Forelimb muscle (tissue), 1 donor: ENCODE data around the gene TERT. TPM values are rescaled to one million over a fixed set of nuclear protein-coding genes. Genes with fewer than 3 reads are reported as not detected.
A peak's percentile ranks its signal among the peaks of the same experiment; 100 is the strongest.

Source experiments
- DNase-seq: peaks from one replicate; pipeline ENCODE4 v3.0.0-alpha.2; 2013; ENCODE audit warnings: low read depth
- polyA plus RNA-seq: library from polyadenylated mRNA; unstranded; fragments of 120-200 nt; gene quantifications from one replicate; pipeline ENCODE4 v1.2.1, GENCODE V29; 2013; ENCODE audit not compliant: insufficient read length

Gene TERT
- polyA plus RNA-seq, 1 donor, result not detected

DNA sequence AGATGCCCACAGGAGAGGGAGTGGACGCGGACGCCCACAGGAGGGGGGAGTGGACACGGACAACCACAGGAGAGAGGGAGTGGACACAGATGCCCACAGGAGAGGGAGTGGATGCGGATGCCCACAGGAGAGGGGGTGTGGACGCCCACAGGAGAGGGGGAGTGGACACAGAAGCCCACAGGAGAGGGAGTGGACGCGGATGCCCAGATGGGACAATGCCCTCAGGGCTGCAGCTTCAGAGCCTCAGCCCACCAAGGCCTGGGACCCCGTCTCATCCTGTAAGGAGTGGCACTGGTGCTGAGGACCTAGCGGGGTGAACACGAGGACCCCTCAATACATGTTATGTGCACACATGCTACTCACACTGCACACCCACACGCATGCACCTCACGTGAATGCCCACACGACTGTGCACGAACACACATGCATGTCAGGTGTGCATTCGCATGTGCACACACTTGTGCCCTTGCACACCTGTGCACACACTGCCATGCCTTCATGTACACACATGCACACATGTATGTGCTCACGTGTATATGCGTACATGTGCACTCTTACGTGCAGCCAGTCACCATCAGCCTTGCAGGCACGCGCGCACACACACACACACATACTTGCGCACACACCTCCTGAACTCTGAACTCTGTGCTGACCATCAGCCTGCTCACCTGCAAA is 34.9 kb downstream of the TERT start:
- no peak for DNase-seq

GRCh38 chr5:1257841-1258240 is 37.0 kb downstream of the TERT start:
- DNase-seq, result no peak

DNA sequence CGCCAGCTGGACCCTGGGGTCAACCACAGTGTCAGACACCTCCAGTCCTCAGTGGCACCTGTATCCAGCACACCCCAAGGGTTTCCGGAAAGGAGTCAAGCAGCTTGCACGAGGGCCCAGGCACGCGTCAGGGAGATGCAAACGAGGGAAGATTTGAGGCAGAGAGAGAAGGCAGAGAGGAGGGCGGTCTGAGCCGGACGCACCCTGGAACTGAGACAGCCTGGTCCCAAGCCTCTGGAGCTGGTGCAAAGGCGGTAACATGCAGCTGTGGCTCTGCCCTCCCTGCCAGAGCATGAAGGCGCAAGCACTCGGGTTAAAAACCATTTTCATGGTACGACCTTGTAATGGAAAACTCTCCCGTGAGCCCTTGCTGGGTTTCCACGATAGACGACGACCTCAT is 37.5 kb downstream of the TERT start:
- no peak for DNase-seq

DNA sequence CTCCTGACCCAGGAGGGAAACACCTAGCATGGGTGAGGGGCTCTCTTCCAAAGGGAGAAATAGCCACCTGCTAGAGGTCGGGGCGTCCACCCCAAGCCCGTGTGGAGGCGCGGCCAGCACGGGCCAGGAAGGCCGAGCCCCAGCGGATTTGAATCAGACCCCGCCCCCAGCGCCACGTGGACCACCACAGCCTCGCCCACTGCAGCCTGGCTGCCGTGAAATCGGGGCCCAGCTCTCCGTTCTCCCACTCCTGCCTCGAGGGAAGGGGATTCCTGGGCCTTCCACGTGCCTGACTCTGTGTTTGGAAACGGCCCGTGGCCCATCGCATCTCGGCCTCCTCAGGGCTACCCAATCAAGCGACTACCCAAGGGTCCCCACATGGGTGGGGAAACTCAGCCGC is 38.1 kb downstream of the TERT start:
- no peak for DNase-seq

DNA sequence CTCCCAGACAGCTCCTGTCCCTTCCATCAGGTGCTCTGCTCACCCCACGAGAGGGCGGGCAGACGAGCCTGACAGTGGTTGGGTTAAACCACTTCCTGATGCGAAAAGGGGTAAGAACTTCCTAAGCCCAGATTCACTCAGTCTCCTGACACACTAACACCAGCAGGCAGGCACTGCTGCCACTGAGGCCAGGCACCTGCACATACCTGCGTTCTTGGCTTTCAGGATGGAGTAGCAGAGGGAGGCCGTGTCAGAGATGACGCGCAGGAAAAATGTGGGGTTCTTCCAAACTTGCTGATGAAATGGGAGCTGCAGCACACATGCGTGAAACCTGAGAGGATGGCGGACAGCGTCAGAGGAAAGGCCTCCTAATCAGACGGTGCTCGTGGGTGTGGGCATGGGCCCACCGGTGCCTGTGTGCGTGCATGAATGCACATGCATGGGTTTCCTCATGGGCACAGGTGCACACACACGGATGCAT is 39.7 kb downstream of the TERT start:
- DNase-seq, result no peak

DNA sequence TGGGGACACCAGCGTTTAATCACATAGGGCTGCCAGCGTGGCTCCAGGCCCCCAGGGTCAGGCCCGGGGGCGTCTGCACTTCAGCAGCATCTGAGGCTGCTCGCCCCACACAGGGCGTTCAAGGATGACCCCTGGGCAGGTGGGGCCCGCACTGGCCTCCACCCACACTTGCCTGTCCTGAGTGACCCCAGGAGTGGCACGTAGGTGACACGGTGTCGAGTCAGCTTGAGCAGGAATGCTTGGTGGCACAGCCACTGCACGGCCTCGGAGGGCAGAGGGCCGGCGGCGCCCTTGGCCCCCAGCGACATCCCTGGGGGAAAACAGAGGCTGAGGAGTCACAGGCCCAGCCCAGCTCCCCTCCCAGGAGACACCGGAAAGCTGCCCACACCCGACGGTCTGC is 40.7 kb downstream of the TERT start:
- no peak for DNase-seq

GRCh38 chr5:1253456-1254105 is 41.3 kb downstream of the TERT start:
- no peak for DNase-seq

- DNase-seq, result no peak
These were observed 42.2 kb downstream of the TERT start for GRCh38 chr5:1252681-1253080.

GRCh38 chr5:1251678-1252580 is 42.9 kb downstream of the TERT start:
- no peak for DNase-seq

GRCh38 chr5:1249366-1250280 is 45.2 kb downstream of the TERT start:
- no peak for DNase-seq

- no peak for DNase-seq
These were observed 47.1 kb downstream of the TERT start for GRCh38 chr5:1247811-1248210.

DNA sequence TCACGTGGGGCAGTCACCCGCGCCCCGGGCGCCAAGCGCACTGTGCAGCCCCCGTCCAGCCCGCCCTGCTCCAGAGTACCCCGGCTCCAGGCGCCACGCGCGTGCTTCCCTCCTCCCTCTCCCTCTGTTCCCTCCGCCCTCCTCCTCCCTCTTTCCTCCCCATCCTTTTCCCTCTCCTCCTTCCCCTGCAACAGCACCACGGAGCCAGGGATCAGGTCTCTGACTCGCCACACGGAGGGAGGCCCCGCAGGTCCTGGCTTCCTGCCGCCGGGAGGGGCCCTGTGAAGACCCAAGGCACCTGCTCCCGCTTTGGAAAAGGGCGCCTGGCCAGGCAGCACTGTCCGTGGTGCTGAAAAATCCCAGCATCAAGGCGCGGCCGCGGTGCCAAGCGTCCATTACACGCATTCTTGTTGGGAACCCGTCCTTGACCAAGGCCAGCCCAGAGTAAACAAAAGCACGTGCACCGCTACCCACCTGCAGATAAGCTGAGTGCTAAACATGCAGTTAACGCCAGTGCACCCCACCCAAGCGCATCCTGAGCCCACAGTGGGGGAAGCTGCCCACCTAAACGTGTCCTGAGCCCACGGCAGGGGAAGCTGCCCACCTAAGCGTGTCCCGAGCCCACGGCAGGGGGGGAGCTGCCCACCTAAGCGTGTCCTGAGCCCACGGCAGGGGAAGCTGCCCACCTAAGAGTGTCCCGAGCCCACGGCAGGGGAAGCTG is 48.0 kb downstream of the TERT start:
- peak; percentile 17 for DNase-seq

DNA sequence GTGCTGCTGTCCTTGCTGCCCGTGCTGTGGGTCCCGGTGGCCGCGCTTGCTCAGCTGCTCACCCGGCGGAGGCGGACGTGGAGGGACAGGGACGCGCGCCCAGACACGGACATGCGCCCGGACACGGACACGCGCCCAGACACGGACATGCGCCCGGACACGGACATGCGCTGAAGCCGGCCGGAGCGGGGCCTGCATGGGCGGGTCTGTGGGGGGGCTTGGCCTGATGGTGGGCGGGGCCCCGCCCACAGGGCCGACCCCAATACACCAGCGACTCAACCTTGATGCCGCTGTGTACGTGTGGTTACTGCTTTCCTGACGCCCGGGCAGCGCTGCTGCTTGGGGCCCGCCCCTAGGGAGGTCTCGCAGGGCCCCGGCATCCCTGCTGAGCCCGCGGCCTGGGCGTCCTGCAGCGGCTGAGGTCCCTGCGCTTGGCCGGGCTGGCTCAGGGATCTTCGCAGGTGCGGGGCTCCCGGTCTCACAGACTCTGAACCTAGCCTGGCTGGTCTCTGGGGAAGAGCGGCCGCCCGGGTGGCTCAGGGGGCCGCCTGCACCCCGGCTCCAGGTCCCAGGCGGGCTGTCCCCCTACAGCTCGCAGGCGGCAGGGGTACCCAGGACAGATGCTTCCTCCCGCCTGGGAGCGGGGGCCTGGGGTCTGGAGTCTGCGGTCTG is 48.8 kb downstream of the TERT start:
- DNase-seq, result no peak

DNA sequence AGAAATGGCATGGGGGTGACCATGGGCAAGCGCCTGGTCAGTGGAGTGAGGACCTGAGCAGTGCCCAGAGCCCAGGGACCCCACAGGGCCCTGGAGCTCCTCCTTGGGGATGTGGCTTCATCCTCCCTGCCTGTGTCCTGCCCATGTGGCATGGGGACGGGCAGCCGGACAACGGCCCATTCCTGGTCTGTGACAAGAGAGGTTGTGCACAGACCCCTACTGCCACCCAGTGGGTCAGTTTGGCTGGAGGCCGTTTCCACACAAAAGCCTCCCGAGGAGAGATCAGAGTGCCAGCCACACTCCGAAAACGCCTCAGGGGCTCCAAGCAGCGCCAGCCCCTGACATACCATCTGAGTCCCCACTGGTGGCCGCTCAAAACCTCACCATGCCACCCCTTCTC is 49.9 kb downstream of the TERT start:
- DNase-seq, result no peak

DNA sequence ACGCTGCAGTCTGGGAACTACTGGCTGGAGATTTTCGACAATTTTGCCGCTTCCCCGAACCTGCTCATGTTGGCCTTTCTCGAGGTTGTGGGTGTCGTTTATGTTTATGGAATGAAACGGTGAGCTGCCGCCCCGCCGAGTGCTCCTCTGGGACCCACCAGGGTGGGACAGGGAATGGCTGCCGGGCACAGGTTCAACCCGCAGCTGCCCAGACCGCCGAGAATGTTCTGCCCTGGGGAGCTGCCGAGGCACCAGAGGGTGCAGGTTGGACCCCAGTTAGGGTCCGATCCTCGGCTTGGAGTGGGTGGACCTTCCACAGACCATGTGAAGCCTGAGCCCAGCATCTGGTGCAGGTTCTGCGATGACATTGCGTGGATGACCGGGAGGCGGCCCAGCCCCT is 50.6 kb downstream of the TERT start:
- no peak for DNase-seq

DNA sequence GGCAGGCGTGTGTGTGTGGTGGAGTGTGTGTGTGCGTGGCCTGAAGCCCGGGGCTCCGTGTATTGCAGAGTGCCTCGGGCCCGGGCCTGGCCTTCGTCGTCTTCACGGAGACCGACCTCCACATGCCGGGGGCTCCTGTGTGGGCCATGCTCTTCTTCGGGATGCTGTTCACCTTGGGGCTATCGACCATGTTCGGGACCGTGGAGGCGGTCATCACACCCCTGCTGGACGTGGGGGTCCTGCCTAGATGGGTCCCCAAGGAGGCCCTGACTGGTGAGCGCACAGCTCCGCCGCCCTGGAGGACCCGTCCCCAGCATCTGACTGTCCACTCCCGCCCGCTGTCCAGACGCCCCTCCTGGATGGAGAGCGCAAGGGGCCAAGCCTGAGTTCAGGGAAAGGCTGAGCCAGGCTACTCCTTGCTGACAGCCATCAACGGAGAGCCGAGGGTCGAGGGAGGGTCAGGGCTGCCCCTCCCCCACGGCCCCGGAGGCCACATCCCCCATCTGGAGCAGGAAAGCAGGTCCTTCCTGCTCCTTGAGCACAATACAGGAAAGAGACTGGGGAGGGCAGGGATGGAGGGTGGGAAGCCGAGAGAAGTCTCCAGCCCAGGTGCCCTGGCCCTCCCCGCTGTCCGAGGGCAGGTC is 51.3 kb downstream of the TERT start:
- no peak for DNase-seq

GRCh38 chr5:1242733-1243486 is 52.0 kb downstream of the TERT start:
- no peak for DNase-seq

DNA sequence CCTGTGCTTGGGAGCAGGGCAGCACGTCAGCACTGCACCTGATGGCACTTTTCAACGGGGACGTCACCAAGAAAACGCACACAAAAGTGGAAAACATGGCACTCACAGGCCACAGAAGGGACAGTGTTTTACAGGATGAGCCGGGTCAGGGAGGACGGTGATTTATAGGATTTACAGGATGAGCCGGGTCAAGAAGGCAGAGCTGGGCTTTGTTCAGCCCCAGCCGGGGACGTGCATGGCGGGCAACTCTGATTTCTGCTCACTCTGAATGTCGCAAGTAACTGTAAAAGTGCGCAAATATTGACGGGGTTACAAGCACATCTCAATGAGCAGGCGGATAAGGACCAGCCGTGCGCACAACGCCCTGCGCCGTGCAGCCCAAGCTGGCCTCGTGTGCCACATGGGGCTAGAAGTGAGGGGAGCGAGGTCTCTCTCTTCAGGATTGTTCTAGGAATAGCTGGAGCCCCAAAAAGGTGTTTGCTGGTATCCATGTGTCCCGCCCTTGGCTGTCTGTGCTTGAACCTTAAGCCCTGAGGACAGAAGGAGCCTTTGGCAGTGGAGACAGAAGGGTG is 53.3 kb downstream of the TERT start:
- no peak for DNase-seq
